ENCODE data around the gene SP9.

GRCh38 chr2:174334278-174334715, 457 bp upstream of the SP9 start:
- TF ChIP-seq POLR2A (IDR thresholded peaks at IDR 0.05; ENCODE audit: low read depth, low read length) (no peak), POLR2AphosphoS5 (IDR thresholded peaks at IDR 0.05; ENCODE audit: low read depth, low read length) (no peak), TAF1 (IDR thresholded peaks at IDR 0.05; ENCODE audit: low read depth, low read length) (no peak), POU2F2 (IDR thresholded peaks at IDR 0.05; ENCODE audit: low read depth, low read length) (no peak)
